A549 (cell line): ENCODE results near the gene HECTD4. TPM values are rescaled to one million over a fixed set of nuclear protein-coding genes. Genes with fewer than 3 reads are reported as not detected.

Source experiments
- ATAC-seq, 2 experiments: fragments of 200-7000 bp in 1 of 2; fragments of >200 bp in 1 of 2; cut with Nextera tagmentation in 1 of 2; cut with Tn5 transposase in 1 of 2; 3 replicates each; pipeline versions ENCODE4 v1.8.0 to v1.9.1; 2018 to 2020; ENCODE audit warnings: mild to moderate bottlenecking in 1 of 2, moderate library complexity in 1 of 2
- CTCF ChIA-PET: fragments of 300-600 bp; sonication (Branson Sonifier 250); formaldehyde crosslinking; extraction: SDS; loops from one replicate; lab custom pipeline; 2021; ENCODE audit warnings: antibody characterized with exemption, inconsistent platforms; lab: Yijun Ruan, JAX
- POLR2A ChIA-PET: fragments of 350-600 bp; formaldehyde crosslinking; extraction: SDS; loops from one replicate; lab custom pipeline; 2021; ENCODE audit warnings: antibody characterized with exemption, inconsistent platforms; lab: Yijun Ruan, JAX
- DNase-seq, 2 experiments: peaks; one replicate each; pipeline versions ENCODE4 v3.0.0 to v3.0.0-alpha.2; 2011 to 2016; ENCODE audit warnings: low read depth in 1 of 2, low spot score in 1 of 2
- FAIRE-seq: peaks from 2 replicates; lab custom pipeline; 2011; peaks lifted over from hg19 to GRCh38; lab: Jason Lieb, UNC
- H3K27ac ChIP-seq, 2 experiments: fragments of >200 bp; sonication (Bioruptor Twin); formaldehyde crosslinking; 3 replicates each; pipeline ENCODE4 v1.5.1; 2016 to 2017
- H3K4me1 ChIP-seq: fragments of >200 bp; sonication (Bioruptor Twin); formaldehyde crosslinking; 3 replicates; pipeline ENCODE4 v1.6.1; 2016
- H3K4me2 ChIP-seq: fragments of >200 bp; sonication (Bioruptor Twin); formaldehyde crosslinking; 3 replicates; pipeline ENCODE4 v1.6.1; 2016
- H3K4me3 ChIP-seq: fragments of >200 bp; sonication (Bioruptor Twin); formaldehyde crosslinking; 3 replicates; pipeline ENCODE4 v1.5.1; 2016
- H3K9me3 ChIP-seq: fragments of >200 bp; sonication (Bioruptor Twin); formaldehyde crosslinking; 3 replicates; pipeline ENCODE4 v1.6.1; 2016
- ATOH8 ChIP-seq: fragments of 250-450 bp; sonication (Bioruptor Pico); IDR thresholded peaks from 2 replicates; pipeline ENCODE4 v1.5.0; 2020; ENCODE audit warnings: low read depth, mild to moderate bottlenecking, moderate library complexity
- BHLHE40 ChIP-seq: IDR thresholded peaks from 2 replicates; pipeline ENCODE4 v1.6.1; 2012; ENCODE audit warnings: low read depth, low read length, inconsistent platforms
- CBX8 ChIP-seq: fragments of 200-600 bp; sonication (generic); IDR thresholded peaks from 2 replicates; pipeline ENCODE4 v1.6.1; 2016
- CHD2 ChIP-seq: fragments of 150-350 bp; IDR thresholded peaks from 2 replicates; pipeline ENCODE4 v1.6.1; 2014; ENCODE audit warnings: low read length; ENCODE audit not compliant: partially characterized antibody
- CHD4 ChIP-seq: fragments of 200-600 bp; sonication (generic); IDR thresholded peaks from 2 replicates; pipeline ENCODE4 v1.6.1; 2016; ENCODE audit warnings: antibody characterized with exemption, mild to moderate bottlenecking, borderline replicate concordance
- FOSB ChIP-seq: fragments of 250-450 bp; sonication (Bioruptor Pico); IDR thresholded peaks from 2 replicates; pipeline ENCODE4 v1.5.0; 2020; ENCODE audit warnings: mild to moderate bottlenecking, moderate library complexity
- FOXS1 ChIP-seq: fragments of 250-450 bp; sonication (Bioruptor Pico); IDR thresholded peaks from 2 replicates; pipeline ENCODE4 v1.5.0; 2020; ENCODE audit warnings: mild to moderate bottlenecking, moderate library complexity
- HMGXB4 ChIP-seq: fragments of 250-450 bp; sonication (Bioruptor Pico); IDR thresholded peaks from 2 replicates; pipeline ENCODE4 v1.5.0; 2021; ENCODE audit warnings: mild to moderate bottlenecking, moderate library complexity, borderline replicate concordance
- JUN ChIP-seq, 2 experiments: fragments of >200 bp; sonication (Bioruptor Twin); formaldehyde crosslinking; IDR thresholded peaks; 2 replicates in 1 of 2; 3 replicates in 1 of 2; pipeline ENCODE4 v1.6.1; 2016 to 2017
- POLR2A ChIP-seq: IDR thresholded peaks from 2 replicates; pipeline ENCODE4 v1.6.1; 2012; ENCODE audit warnings: mild to moderate bottlenecking, low read length
- POLR2AphosphoS2 ChIP-seq: conservative IDR thresholded peaks from 2 replicates; pipeline ENCODE4 v1.6.1; 2012; ENCODE audit warnings: low read length, improper control_type of control experiment, inconsistent platforms
- RARB ChIP-seq: fragments of 250-450 bp; sonication (Bioruptor Pico); IDR thresholded peaks from 2 replicates; pipeline ENCODE4 v1.8.0; 2021; ENCODE audit warnings: mild to moderate bottlenecking, moderate library complexity
- RCOR1 ChIP-seq: fragments of 150-350 bp; IDR thresholded peaks from 2 replicates; pipeline ENCODE4 v1.6.1; 2014; ENCODE audit warnings: antibody characterized with exemption, low read length, low read depth
- WGBS: methylation state at CpG from one replicate; pipeline ENCODE4 v1.1.6; 2017; ENCODE audit errors: missing lambda C conversion rate; 5-methylcytosine and 5-hydroxymethylcytosine counted together
- polyA plus RNA-seq, 4 experiments: library from polyadenylated mRNA; depleted of rRNA in 3 of 4; stranded (reverse); fragments of >200 nt; fragmentation: RNase III in 1 of 4; extraction: RNeasy Plus Mini Kit Qiagen cat#74134 plus additional on column Dnase treatment in 1 of 4; gene quantifications; 2 replicates in 3 of 4; 3 replicates in 1 of 4; pipeline ENCODE4 v1.2.3, GENCODE V29; 2011 to 2017
- TF ChIP-seq, protein P1 (sequence below): fragments of 200-600 bp; sonication (generic); IDR thresholded peaks from 2 replicates; pipeline ENCODE4 v1.6.1; 2016; ENCODE audit warnings: antibody characterized with exemption, mild to moderate bottlenecking, moderate library complexity
- TF ChIP-seq, protein P2 (sequence below): fragments of 450-650 bp; IDR thresholded peaks from 2 replicates; pipeline ENCODE4 v1.6.1; 2014; ENCODE audit warnings: antibody characterized with exemption

HECTD4 gene
- polyA plus RNA-seq, 2 of the 4 experiments (the other 2 are of a cell fraction) = 9.9 to 14.7 TPM

DNA sequence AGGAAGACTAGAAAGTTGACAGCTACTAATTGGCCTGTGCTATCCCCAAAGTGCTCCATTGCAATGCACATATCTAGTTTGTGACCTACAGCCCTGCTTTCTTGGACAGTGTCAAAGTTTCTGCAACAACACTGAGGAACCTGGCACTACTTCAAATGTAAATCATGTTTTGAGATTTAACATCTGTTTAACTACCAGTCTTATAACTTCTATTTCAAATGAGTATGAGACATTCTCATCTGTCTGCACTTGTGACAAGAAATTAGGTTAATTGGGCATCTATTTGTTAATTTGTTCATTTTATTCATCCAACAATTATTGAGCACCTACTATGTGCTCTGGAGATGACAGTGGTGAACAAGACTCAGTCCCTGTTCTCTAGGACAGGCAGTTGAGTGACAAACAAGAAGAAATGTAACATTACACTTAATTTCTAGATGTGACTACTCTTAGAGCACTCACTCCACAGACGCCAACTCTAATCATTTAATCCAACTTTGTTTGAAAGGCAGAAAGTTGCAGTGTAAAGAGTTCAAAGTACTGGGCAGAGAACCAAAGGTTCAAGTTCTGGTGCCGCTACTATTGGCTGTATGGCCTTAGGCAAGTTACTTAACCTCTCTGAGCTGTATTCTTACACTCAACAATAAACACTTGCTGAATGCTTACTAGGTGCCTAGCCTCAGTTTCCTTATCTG is 74.8 kb downstream of the HECTD4 start:
- WGBS = 93% methylated on average over 2 of the region's 2 CpGs
- H3K4me3 ChIP-seq = no peak overlapping the region
- CTCF ChIA-PET = interaction anchor here (0.7 to 0.8 kb wide), 2 partner anchors 80 to 161 kb away, joined by 3 read pairs; no protein-coding TSS in a partner anchor
- H3K4me1 ChIP-seq = peaks cover 11% of the 10 kb centered on the region; the same call in 2 of the 3 replicates
- peak; percentile 23 for FAIRE-seq
- H3K27ac ChIP-seq = no peak overlapping the region
- no peak overlapping the region for H3K4me2 ChIP-seq
- TF ChIP-seq ATOH8 (CRISPR knock-in tag) (no peak), CBX8 (no peak), BHLHE40 (no peak)
- POLR2A ChIA-PET = no interaction called here
- H3K9me3 ChIP-seq = no peaks in the 10 kb centered on the region
- no peak for DNase-seq
- no peak for ATAC-seq

DNA sequence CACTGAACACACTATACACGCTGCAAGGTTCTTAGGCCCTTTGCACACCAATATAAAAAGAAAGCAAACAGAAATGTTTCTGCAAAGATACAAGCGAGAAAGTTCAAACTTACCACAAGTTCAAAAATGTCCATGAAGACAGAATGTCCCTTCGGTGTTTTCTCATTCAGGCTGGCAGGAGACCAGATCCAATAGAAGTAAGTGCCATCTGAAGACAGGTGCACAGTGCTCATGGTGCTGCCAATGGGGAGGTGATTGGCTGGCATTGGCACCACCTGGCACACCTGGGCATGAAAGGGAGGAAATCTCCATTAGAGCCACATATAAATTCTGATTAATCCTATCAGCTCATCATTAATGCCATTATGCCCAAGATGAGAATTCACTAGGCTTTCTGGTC is 76.3 kb downstream of the HECTD4 start:
- Histone ChIP-seq H3K4me1 (peaks cover 11% of the 10 kb centered on the region; the same call in 2 of the 3 replicates), H3K4me3 (no peak overlapping the region), H3K4me2 (no peak overlapping the region), H3K27ac (no peak overlapping the region), H3K9me3 (no peaks in the 10 kb centered on the region)
- no peak for TF ChIP-seq FOXS1 (CRISPR knock-in tag)
- no peak for TF ChIP-seq RCOR1
- no peak for TF ChIP-seq RARB (CRISPR knock-in tag)
- TF ChIP-seq HMGXB4 = no peak
- no peak for TF ChIP-seq FOSB (CRISPR knock-in tag)
- TF ChIP-seq POLR2AphosphoS2 = no peak
- TF ChIP-seq, protein P1, sequence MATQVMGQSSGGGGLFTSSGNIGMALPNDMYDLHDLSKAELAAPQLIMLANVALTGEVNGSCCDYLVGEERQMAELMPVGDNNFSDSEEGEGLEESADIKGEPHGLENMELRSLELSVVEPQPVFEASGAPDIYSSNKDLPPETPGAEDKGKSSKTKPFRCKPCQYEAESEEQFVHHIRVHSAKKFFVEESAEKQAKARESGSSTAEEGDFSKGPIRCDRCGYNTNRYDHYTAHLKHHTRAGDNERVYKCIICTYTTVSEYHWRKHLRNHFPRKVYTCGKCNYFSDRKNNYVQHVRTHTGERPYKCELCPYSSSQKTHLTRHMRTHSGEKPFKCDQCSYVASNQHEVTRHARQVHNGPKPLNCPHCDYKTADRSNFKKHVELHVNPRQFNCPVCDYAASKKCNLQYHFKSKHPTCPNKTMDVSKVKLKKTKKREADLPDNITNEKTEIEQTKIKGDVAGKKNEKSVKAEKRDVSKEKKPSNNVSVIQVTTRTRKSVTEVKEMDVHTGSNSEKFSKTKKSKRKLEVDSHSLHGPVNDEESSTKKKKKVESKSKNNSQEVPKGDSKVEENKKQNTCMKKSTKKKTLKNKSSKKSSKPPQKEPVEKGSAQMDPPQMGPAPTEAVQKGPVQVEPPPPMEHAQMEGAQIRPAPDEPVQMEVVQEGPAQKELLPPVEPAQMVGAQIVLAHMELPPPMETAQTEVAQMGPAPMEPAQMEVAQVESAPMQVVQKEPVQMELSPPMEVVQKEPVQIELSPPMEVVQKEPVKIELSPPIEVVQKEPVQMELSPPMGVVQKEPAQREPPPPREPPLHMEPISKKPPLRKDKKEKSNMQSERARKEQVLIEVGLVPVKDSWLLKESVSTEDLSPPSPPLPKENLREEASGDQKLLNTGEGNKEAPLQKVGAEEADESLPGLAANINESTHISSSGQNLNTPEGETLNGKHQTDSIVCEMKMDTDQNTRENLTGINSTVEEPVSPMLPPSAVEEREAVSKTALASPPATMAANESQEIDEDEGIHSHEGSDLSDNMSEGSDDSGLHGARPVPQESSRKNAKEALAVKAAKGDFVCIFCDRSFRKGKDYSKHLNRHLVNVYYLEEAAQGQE = no peak
- TF ChIP-seq, protein P2, sequence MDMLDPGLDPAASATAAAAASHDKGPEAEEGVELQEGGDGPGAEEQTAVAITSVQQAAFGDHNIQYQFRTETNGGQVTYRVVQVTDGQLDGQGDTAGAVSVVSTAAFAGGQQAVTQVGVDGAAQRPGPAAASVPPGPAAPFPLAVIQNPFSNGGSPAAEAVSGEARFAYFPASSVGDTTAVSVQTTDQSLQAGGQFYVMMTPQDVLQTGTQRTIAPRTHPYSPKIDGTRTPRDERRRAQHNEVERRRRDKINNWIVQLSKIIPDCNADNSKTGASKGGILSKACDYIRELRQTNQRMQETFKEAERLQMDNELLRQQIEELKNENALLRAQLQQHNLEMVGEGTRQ = no peak
- TF ChIP-seq POLR2A = no peak
- ChIA-PET POLR2A (no interaction called here), CTCF (no interaction called here)
- ATAC-seq = no peak
- no peak for FAIRE-seq
- WGBS = 94% methylated on average over 3 of the region's 3 CpGs
- DNase-seq = no peak

GRCh38 chr12:112304436-112304835 is 77.8 kb downstream of the HECTD4 start:
- ChIA-PET CTCF (no interaction called here), POLR2A (no interaction called here)
- H3K27ac ChIP-seq = no peak overlapping the region
- H3K4me3 ChIP-seq = no peak overlapping the region
- no peak for ATAC-seq
- DNase-seq = no peak
- FAIRE-seq = no peak
- H3K9me3 ChIP-seq = no peaks in the 10 kb centered on the region
- 97% methylated on average over 4 of the region's 4 CpGs for WGBS
- peaks cover 11% of the 10 kb centered on the region; the same call in 2 of the 3 replicates for H3K4me1 ChIP-seq
- TF ChIP-seq CHD4 = no peak
- no peak for TF ChIP-seq CHD2
- no peak for TF ChIP-seq JUN (IDR thresholded peaks at IDR 0.05)
- no peak for TF ChIP-seq BHLHE40
- no peak overlapping the region for H3K4me2 ChIP-seq
